Prostate gland (tissue), 2 donors: Measurements from ENCODE around the gene RNF126. TPM values are rescaled to one million over a fixed set of nuclear protein-coding genes. Genes with fewer than 3 reads are reported as not detected.

Experiments
- DNase-seq: peaks from one replicate; pipeline ENCODE4 v3.0.0-alpha.2; 2019; ENCODE audit warnings: low spot score
- H3K27ac ChIP-seq, 2 donors: fragments of 200-600 bp; sonication (generic); 2 replicates each; pipeline ENCODE4 v1.5.1; 2017 to 2019
- H3K27me3 ChIP-seq: fragments of 200-600 bp; sonication (generic); replicated peaks from 2 replicates; pipeline ENCODE4 v1.5.1; 2019; ENCODE audit not compliant: insufficient read depth
- H3K36me3 ChIP-seq, 2 donors: fragments of 200-600 bp; sonication (generic); 1 replicate in 1 of 2; 2 replicates in 1 of 2; pipeline versions ENCODE4 v1.5.1 to v1.8.1; 2017 to 2019
- H3K4me1 ChIP-seq: fragments of 200-600 bp; sonication (generic); replicated peaks from 2 replicates; pipeline ENCODE4 v1.5.1; 2019
- H3K4me3 ChIP-seq, 2 donors: fragments of 200-600 bp; sonication (generic); 2 replicates each; pipeline ENCODE4 v1.5.1; 2017 to 2019
- H3K9me3 ChIP-seq: fragments of 200-600 bp; sonication (generic); 2 replicates; pipeline ENCODE4 v1.5.1; 2017
- POLR2A ChIP-seq: fragments of 450-650 bp; IDR thresholded peaks from one replicate; pipeline ENCODE4 v1.6.1; 2016; ENCODE audit warnings: antibody characterized with exemption, mild to moderate bottlenecking
- POLR2AphosphoS5 ChIP-seq: sonication (generic); formaldehyde crosslinking; IDR thresholded peaks from one replicate; pipeline ENCODE4 v1.6.1; 2017; ENCODE audit warnings: antibody characterized with exemption
- WGBS: methylation state at CpG from one replicate; pipeline ENCODE4 v1.1.5; 2018; 5-methylcytosine and 5-hydroxymethylcytosine counted together
- intact Hi-C: fragments of 100-400 bp; cut with DNase I; formaldehyde crosslinking; loops from one replicate; pipeline ENCODE4 v1.14.2; 2022
- total RNA-seq, 2 donors: library from RNA; depleted of rRNA; stranded (reverse); fragments of >200 nt; gene quantifications; one replicate each; pipeline ENCODE4 v1.1.0, GENCODE V29; 2016
- TF ChIP-seq, protein P1 (sequence below), 4 experiments: fragments of 200-600 bp in 2 of 4; fragments of 450-650 bp in 2 of 4; sonication (generic) in 2 of 4; IDR thresholded peaks; 1 replicate in 3 of 4; 2 replicates in 1 of 4; pipeline ENCODE4 v1.5.1; 2016 to 2019; ENCODE audit warnings: antibody characterized with exemption in 4 of 4, mild to moderate bottlenecking in 2 of 4, moderate library complexity in 2 of 4

Gene RNF126
- total RNA-seq, 2 donors from 2014 or later, result 70.7 to 109 TPM

DNA sequence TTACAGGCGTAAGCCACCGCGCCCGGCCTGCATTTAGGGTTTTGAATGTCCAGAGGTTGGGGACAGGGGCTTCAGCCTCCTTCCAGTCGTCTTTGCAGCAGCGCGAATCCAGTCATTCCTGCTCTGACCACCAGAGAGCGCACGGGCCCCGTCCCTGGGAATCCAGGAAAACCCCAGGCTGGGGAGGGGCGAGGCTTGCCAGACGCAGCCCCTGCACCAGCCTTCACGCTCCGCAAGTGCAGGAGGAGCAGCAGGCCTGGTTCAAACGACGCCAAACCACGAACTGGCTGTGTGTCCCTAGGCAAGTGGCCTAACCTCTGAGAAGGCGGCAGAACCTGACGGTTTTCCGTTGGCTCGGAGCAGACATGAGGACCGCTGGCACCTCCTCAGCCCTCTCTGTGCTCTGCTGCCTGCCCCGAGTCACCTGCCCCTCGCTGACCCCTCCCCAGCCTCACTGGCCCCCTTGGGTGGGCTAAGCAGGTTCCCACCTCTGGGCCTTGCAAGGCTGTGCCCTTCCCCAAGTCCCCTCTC lies 2.0 kb upstream of the RNF126 start:
- WGBS, result 3% methylated on average over 24 of the region's 24 CpGs
- H3K9me3 ChIP-seq, result no peaks in the 10 kb centered on the region
- peaks cover 20% of the 10 kb centered on the region for H3K4me1 ChIP-seq
- DNase-seq, result peak; percentile 65
- peak overlapping the region in 1 of 2 donors; percentile 24 for H3K27ac ChIP-seq
- no peaks in the 10 kb centered on the region for H3K27me3 ChIP-seq
- TF ChIP-seq POLR2AphosphoS5, result peak; percentile 66
- no peak for TF ChIP-seq POLR2A
- TF ChIP-seq, protein P1, sequence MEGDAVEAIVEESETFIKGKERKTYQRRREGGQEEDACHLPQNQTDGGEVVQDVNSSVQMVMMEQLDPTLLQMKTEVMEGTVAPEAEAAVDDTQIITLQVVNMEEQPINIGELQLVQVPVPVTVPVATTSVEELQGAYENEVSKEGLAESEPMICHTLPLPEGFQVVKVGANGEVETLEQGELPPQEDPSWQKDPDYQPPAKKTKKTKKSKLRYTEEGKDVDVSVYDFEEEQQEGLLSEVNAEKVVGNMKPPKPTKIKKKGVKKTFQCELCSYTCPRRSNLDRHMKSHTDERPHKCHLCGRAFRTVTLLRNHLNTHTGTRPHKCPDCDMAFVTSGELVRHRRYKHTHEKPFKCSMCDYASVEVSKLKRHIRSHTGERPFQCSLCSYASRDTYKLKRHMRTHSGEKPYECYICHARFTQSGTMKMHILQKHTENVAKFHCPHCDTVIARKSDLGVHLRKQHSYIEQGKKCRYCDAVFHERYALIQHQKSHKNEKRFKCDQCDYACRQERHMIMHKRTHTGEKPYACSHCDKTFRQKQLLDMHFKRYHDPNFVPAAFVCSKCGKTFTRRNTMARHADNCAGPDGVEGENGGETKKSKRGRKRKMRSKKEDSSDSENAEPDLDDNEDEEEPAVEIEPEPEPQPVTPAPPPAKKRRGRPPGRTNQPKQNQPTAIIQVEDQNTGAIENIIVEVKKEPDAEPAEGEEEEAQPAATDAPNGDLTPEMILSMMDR (IDR thresholded peaks at IDR 0.05), result peak; percentile 87 to 98 (median 94)
- intact Hi-C loops, result loop anchor here (2.0 to 10.0 kb wide), 2 partner anchors 70 to 320 kb away; partner anchors contain the start of gene WDR18
- no peaks in the 10 kb centered on the region for H3K36me3 ChIP-seq
- H3K4me3 ChIP-seq, result no peak overlapping the region

DNA sequence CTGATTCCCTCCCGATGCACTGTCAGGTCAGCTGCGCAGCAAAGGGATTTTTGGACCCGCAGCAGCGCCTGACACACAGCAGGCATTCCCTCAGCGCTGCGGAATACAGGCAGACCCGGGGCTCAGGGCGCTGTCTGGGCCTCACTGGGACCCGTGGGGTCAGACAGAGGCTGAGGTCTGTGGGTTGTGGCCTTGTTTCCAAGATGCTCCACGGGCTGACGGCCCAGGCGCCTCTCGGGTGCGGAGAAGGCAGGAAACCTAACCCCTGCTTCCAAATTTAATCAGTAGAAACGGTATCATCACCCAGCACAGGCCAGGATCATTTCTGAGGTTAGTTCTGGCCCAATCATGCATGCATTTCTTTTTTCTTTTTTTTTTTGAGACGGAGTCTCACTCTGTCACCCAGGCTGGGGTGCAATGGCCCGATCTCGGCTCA lies 686 bp upstream of the RNF126 start:
- Histone ChIP-seq H3K4me1 (peaks cover 29% of the 10 kb centered on the region), H3K4me3 (peak overlapping the region; percentile 96 to 97), H3K27me3 (no peaks in the 10 kb centered on the region), H3K36me3 (no peaks in the 10 kb centered on the region), H3K27ac (peak overlapping the region; percentile 90 to 96), H3K9me3 (no peaks in the 10 kb centered on the region)
- intact Hi-C loops, result loop anchor here (2.0 to 10.0 kb wide), 2 partner anchors 71 to 321 kb away; partner anchors contain the start of gene WDR18
- no peak for DNase-seq
- 63% methylated on average over 18 of the region's 18 CpGs for WGBS
- TF ChIP-seq POLR2A (no peak), POLR2AphosphoS5 (no peak)
- TF ChIP-seq, protein P1 (IDR thresholded peaks at IDR 0.05), result peak in 1 of 4 experiments; percentile 9

DNA sequence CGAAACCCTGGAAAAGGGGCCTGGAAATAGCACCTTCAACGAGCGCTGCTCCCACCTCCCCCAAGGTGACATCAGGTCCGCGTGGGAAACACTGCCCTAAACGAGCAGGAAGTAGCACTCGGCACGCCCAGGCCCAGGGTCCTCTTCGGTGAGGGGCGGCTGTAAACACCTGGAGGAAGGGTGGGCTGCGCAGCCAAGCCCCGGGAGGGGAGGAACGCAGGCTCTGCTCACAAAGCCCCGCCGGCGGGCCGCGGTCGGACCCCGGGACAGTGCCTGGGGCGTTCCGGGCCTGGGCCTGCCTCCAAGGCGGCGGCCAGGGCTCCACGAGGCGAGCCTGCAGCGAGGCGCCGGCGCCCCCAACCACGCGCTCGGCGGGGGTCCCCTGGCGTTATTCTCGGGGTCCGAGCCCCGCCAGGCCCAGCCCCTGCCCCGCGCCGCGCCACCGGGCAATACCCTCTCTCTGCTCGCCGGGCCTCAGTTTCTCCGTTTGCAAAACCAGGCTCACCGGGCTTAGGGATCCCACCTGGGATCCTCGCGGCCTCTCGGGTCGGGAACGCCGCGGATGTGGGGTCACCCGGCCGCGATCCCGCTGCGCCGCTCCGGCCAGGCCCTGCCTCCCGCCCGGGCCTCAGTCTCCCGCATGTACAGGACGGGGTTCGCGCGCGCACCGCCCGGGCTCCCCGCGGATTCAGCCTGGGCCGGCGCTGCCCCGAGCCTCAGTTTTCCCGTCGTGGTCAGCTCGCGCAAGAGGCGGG lies 630 bp downstream of the RNF126 start:
- WGBS, result under 1% methylated on average over 53 of the region's 81 CpGs
- Histone ChIP-seq H3K27me3 (no peaks in the 10 kb centered on the region), H3K36me3 (no peaks in the 10 kb centered on the region), H3K4me3 (peak overlapping the region; percentile 96 to 97), H3K9me3 (no peaks in the 10 kb centered on the region), H3K27ac (peak overlapping the region; percentile 69 to 90), H3K4me1 (peaks cover 31% of the 10 kb centered on the region)
- intact Hi-C loops, result loop anchor here (10.0 kb wide), 1 partner anchor 322 kb away; the partner anchor contains the start of gene WDR18
- TF ChIP-seq POLR2A, result peak; percentile 50
- TF ChIP-seq, protein P1 (IDR thresholded peaks at IDR 0.05), result no peak
- no peak for DNase-seq

DNA sequence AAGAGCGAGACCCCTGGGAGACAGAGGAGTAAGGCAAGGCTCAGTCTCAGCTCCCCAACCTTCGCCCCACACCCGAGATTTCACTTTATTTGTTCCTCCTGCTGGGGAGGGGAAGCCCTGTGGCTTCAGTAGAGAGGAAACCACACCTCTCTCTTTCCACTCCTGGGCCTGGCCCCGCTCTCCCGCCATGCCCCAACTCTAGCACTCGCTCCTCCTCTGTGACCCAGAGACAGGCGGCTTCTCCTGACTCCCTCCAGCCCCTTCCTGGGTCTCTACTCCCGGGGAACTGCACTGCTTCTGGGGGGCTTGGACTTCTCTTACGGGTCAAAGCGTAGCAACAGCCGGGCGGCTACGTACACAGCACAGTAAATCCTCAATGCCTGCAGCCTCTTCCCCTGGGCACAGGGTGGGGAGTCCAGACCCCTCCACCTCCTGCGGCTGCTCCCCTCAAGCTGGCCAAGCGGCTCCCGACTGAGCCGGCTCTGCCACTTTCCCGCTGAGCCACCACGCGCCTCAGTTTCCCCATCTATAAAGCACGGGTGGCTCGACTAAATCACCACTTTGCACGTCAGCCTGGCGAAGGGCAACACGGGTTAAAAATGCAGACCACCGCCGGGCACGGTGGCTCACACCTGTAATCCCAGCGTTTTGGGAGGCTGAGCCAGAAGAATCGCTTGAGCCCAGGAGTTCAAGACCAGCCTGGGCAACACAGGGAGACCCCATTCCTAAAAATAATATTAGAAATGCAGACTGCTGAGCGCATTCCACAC lies 1.4 kb downstream of the RNF126 start:
- H3K4me3 ChIP-seq, result peak overlapping the region; percentile 96 to 97
- WGBS, result 22% methylated on average over 31 of the region's 31 CpGs
- TF ChIP-seq POLR2A, result peak; percentile 24
- TF ChIP-seq, protein P1 (IDR thresholded peaks at IDR 0.05), result no peak
- TF ChIP-seq POLR2AphosphoS5, result no peak
- no peak for DNase-seq
- H3K27ac ChIP-seq, result peak overlapping the region; percentile 69 to 90
- no peaks in the 10 kb centered on the region for H3K36me3 ChIP-seq
- intact Hi-C loops, result loop anchor here (10.0 kb wide), 1 partner anchor 323 kb away; the partner anchor contains the start of gene WDR18
- no peaks in the 10 kb centered on the region for H3K9me3 ChIP-seq
- no peaks in the 10 kb centered on the region for H3K27me3 ChIP-seq
- H3K4me1 ChIP-seq, result peaks cover 31% of the 10 kb centered on the region
